ENCODE data around the gene MED29. TPM values are rescaled to one million over a fixed set of nuclear protein-coding genes. Genes with fewer than 3 reads are reported as not detected.

The MED29 gene
- total RNA-seq, 1 experiment from 2014 or later: 20.7 TPM

Other genes starting within 250 kb of the MED29 start
- 0.40 TPM in 1 of 2 replicates, not detected in the other for gene NCCRP1, start 194.4 kb upstream of the MED29 start, total RNA-seq (2014; rRNA removed; shearing (Covaris generic))
- not detected in 2 replicates for gene SYCN, start 187.1 kb upstream of the MED29 start, total RNA-seq (2014; rRNA removed; shearing (Covaris generic))
- not detected in 2 replicates for gene IFNL3, start 146.4 kb upstream of the MED29 start, total RNA-seq (2014; rRNA removed; shearing (Covaris generic))
- not detected in 2 replicates for gene IFNL4, start 142.5 kb upstream of the MED29 start, total RNA-seq (2014; rRNA removed; shearing (Covaris generic))
- not detected in 2 replicates for gene IFNL2, start 123.0 kb upstream of the MED29 start, total RNA-seq (2014; rRNA removed; shearing (Covaris generic))
- not detected in 2 replicates for gene IFNL1, start 95.0 kb upstream of the MED29 start, total RNA-seq (2014; rRNA removed; shearing (Covaris generic))
- gene LRFN1, start 70.5 kb upstream of the MED29 start, total RNA-seq (2014; rRNA removed; shearing (Covaris generic)): 0.65 and 0.74 TPM in 2 replicates
- gene GMFG, start 55.3 kb upstream of the MED29 start, total RNA-seq (2014; rRNA removed; shearing (Covaris generic)): 0.23 and 0.83 TPM in 2 replicates
- gene SAMD4B, start 49.0 kb upstream of the MED29 start, total RNA-seq (2014; rRNA removed; shearing (Covaris generic)): 55.0 and 57.4 TPM in 2 replicates
- gene PAF1, start 272 bp upstream of the MED29 start, total RNA-seq (2014; rRNA removed; shearing (Covaris generic)): 43.2 and 56.7 TPM in 2 replicates
- gene ZFP36, start 15.5 kb downstream of the MED29 start, total RNA-seq (2014; rRNA removed; shearing (Covaris generic)): 0.21 and 2.1 TPM in 2 replicates
- 3.0 and 6.9 TPM in 2 replicates for gene PLEKHG2, start 21.3 kb downstream of the MED29 start, total RNA-seq (2014; rRNA removed; shearing (Covaris generic))
- gene RPS16, start 44.6 kb downstream of the MED29 start, total RNA-seq (2014; rRNA removed; shearing (Covaris generic)): 54.9 and 71.8 TPM in 2 replicates
- 78.7 and 140 TPM in 2 replicates for gene SUPT5H, start 54.2 kb downstream of the MED29 start, total RNA-seq (2014; rRNA removed; shearing (Covaris generic))
- gene TIMM50, start 89.5 kb downstream of the MED29 start, total RNA-seq (2014; rRNA removed; shearing (Covaris generic)): 108 and 116 TPM in 2 replicates
- gene DLL3, start 107.6 kb downstream of the MED29 start, total RNA-seq (2014; rRNA removed; shearing (Covaris generic)): 3.6 and 5.0 TPM in 2 replicates
- 0.57 and 6.3 TPM in 2 replicates for gene SELENOV, start 123.8 kb downstream of the MED29 start, total RNA-seq (2014; rRNA removed; shearing (Covaris generic))
- gene EID2B, start 141.5 kb downstream of the MED29 start, total RNA-seq (2014; rRNA removed; shearing (Covaris generic)): 5.7 and 5.8 TPM in 2 replicates
- 13.0 and 16.1 TPM in 2 replicates for gene EID2, start 148.8 kb downstream of the MED29 start, total RNA-seq (2014; rRNA removed; shearing (Covaris generic))
- gene LGALS13, start 211.1 kb downstream of the MED29 start, total RNA-seq (2014; rRNA removed; shearing (Covaris generic)): not detected in 2 replicates